NCI-H1105 (cell line): Measurements from ENCODE around the gene FAM161A.
"Not testable (repeated sequence)": the region's sequence is repeated elsewhere in the genome, so short reads cannot be mapped to it uniquely, and the experiment has no call there.

ENCODE experiments used
- DNase-seq: peaks from one replicate; lab custom pipeline; 2025; lab: John Stamatoyannopoulos, UW

The FAM161A gene, protein sequence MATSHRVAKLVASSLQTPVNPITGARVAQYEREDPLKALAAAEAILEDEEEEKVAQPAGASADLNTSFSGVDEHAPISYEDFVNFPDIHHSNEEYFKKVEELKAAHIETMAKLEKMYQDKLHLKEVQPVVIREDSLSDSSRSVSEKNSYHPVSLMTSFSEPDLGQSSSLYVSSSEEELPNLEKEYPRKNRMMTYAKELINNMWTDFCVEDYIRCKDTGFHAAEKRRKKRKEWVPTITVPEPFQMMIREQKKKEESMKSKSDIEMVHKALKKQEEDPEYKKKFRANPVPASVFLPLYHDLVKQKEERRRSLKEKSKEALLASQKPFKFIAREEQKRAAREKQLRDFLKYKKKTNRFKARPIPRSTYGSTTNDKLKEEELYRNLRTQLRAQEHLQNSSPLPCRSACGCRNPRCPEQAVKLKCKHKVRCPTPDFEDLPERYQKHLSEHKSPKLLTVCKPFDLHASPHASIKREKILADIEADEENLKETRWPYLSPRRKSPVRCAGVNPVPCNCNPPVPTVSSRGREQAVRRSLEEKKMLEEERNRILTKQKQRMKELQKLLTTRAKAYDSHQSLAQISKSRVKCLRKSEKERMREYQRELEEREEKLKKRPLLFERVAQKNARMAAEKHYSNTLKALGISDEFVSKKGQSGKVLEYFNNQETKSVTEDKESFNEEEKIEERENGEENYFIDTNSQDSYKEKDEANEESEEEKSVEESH

DNA sequence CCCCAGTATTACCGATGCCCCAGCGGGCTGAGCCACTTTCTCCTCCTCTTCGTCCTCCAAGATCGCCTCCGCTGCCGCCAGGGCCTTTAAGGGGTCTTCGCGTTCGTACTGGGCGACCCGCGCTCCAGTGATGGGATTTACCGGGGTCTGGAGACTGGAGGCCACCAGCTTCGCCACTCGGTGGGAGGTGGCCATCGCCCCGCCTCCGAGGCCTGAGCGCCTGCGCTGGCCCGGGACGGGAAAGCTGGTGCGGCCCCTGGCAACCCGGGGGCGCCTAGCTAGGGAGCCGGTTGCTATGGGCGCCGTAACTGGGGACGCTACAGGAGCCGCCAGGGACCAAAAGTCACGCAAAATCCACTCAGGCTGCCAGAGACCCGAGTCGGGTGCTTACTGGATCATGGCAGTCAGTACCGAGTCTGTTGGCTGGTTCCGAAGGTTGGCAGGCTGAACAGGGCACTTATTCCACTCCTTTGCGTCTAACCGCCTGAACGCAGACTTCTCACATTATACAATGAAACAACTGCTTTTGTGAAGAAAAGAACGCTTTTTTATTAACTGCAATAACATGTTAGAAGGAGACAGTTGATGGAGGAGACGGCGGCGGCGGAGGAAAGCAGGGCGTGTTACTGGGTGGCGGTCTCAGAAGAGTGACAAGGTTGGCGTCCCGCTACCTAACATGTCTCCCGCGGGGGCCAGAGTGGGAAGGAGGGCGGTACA is at the start of gene FAM161A:
Gene FAM161A (minus strand): TSS at position 214 of the 717 bp plus-strand sequence. CDS start 19 bp downstream, at position 195.
- DNase-seq: peak; percentile 90

DNA sequence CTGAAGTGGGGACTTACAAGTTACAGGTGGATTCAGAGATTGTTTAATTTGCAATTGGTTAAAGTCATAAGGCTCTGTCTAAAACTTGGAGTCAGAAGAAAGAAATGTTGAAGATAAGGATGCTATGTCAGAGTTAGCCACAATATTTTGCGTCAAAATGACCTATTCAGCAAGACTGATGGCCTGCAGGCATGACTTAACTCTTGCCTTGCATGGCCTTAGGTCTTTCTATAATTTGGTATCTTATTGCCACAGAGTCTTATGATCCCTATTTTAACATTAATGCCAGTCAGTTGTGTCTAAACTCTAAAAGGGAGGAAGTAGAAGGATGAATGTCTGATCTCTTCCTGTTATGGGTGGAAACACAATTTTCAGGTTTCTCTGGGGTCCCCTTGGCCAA is 46.4 kb upstream of the FAM161A start:
- no peak for DNase-seq

DNA sequence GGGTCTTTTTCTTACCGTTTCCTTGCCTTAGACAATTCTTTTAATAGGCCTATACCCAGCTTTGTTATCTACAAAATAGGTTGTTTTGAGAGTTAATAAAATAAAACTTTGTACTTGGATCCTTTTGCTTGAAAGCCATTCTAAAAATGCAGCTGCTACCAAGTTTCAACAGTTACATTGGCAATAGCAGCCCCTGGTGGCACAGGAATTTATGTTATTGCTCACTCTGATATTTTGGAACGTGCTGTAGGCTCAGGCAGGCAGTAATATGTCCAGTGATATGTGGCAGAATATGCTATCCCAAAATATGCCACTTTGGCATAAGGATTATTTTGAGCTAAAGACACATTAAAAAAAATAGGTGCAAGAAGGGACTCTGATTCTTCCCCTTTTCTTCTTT is 45.0 kb upstream of the FAM161A start:
- no peak for DNase-seq

DNA sequence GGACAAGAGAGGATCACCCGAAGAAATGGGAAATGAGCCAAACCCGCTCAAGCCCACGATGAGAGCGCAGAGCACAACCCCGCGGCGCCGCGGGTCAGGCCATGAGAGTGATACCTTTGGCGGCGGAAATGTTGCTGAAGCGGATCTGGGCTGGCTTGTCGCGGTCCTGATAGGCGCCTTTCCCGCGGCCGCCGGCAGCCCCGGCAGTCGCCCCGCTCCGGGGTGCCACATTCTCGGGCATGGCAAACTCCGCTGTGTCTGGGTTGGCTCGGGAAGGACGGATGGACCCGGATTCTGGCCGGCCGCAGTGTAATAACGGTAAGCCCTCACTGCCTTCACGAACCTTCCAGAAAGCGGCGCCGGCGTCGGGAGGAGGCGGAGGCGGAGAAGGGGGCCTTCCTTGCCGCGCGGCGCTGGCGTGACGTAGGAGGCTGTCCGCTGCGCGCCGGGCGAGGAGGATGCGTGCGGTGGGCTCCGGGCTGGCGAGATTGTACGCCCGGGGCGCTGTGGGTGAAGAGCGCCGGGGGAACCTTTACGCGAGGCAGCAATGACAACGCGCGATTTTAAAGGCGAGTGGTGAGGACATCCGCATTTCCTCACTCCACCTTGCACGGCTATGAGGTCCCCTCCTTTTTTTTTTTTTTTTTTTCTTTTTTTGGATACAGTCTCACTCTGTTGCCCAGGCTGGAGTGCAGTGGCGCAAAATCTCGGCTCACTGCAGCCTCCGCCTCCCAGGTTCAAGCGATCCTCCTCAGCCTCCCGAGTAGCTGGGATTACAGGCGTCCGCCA is 34.6 kb upstream of the FAM161A start, which contains the start of gene CCT4:
Gene CCT4 (minus strand): TSS at position 390 of the 789 bp plus-strand sequence. CDS start 149 bp downstream, at position 241.
- DNase-seq: peak; percentile 82

DNA sequence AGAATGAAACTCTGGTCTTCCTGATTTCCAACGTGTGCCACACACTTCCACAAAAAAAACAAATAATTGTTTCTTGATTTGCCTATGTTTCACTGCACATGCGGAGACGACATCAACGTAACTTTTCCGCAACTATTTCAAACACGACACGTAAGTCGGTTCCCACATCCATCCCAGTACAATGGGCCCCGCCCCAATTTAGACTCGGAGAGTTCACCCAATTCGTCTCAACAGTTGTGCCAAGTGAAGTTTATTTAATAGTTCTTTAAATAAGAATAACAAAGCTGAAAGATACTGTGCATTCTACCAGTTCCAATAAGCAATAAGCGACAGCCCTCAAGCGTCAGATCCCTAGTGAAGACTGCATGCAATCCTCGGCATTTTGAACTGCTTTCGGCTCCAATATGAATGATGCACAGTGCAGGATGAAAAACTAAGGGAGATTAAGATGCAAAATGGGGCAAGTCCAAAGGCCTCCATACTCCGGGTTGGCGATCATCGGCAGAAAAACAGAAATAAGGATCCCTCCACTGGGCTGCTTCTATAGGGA is 33.9 kb upstream of the FAM161A start:
- no peak for DNase-seq

DNA sequence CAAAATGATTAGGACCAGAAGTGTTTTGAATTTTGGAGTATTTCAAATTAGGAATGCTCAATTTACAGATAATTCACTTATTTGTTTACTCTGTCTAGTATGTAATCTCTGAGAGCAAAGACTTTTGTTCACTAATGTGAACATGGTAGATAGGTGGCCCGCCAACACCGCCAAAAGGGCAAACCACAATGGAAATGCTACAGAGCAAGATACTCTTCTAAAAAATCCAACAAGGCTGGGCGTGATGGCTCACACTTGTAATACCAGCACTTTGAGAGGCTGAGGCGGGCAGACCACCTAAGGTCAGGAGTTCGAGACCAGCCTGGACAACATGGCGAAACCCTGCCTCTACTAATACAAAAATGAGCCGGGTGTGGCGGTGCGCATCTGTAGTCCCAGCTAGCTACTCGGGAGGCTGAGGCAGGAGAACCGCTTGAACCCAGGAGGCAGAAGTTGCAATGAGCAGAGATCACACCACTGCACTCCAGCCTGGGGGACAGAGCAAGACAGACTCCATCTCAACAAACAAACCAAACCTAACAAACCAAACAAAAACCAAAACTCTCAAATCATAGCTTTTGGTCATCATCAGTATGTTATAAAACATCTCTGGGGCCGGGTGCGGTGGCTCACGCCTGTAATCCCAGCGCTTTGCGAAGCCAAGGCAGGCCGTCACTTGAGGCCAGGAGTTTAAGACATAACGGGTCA is 32.2 kb upstream of the FAM161A start:
- DNase-seq: no peak

DNA sequence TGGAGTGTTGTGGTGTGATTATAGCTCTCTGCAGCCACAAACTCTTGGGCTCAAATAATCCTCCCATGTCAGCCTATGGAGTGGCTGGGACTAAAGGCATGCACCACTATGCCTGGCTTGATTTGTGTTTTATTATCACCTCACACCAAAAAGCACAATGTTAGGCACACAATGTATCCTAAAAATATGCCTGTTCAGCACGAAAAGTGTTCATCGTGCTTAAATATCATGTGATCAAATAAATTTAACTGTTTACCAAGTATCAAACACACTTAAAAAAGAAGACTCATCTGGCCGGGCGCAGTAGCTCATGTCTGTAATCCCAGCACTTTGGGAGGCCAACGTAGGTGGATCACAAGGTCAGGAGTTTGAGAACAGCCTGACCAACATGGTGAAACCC is 29.0 kb upstream of the FAM161A start:
- no peak for DNase-seq

DNA sequence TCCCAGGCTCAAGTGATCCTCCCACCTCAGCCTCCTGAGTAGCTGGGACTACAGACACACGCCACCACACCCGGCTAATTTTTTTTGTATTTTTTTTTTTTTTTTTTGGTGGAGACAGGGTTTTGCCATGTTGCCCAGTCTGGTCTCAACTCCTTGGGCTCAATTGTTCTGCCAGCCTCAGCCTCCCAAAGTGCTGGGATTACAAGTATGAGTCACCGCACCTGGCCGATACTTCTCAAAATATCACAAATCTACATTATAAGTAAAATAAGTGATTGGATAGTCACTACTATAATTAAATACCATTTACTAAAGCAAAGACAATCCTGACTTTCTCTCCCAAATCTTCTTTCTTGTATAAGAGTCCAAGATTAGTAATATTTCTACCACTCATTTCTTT is 25.5 kb upstream of the FAM161A start:
- not testable (repeated sequence) for DNase-seq

DNA sequence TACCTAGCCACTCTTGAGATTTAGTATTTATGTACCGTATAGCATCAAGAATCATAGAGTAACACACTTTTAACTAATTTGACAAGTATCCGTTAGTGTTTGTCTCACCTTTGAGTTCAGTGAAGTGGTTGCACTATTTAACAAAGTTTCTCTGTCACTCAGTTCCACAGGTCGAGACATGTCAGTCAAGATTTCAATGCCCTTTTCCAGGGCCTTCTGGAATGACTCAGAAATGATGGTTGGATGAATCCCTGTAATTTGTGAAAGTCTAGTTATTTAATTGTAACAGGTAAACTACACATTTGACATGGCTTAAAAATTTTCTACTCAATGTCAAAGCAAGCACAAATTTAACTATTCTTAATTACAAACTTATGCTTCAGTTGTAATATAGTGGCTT is 24.9 kb upstream of the FAM161A start:
- DNase-seq: no peak

DNA sequence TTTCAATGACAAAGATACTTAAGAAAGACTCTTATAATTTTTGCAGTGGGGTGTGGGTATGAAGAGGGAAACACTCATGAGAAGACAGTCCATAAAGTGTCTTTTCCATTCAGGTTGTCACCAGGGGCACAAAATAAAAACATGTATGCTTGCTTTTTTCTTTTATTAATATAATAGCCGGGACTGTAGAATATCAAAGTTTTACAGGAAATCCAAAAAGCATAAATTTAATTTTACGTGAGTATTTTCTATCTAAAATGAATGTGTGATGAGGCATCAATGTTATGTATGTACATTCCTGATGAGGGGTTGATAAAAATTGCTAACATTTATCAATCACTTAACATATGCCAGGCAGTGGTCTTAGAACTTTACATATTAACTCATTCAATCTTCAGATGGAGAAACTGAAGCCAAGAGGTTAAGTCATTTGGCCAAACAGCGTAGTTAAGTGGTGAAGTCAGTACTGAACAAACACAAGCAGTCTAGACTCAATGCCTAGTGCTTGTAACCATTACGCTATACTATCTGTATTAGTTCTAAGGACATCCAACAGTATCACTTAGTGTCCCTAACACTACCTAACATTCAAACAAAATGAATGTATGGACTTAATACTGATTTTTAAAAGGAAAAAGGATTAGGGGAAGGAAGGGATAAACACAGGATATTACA is 23.8 kb upstream of the FAM161A start:
- DNase-seq: no peak

DNA sequence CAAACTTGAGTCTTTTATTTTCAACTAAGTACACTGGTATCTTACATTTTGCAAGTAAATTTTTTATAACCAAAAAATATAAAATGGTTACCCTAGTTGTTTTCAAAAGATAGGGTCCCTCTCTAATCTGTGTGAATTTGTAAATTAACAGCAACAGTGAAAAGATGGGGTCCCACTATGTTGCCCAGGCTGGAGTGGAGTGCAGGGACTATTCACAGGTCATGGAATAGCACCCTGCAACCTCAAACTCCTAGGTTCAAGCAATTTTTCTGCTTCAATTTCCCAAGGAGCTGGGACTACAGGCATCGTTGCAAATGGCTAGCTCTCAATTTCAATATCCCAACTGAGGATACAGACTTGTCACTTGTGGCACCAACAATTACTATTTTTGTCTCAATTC is 22.5 kb upstream of the FAM161A start:
- no peak for DNase-seq

DNA sequence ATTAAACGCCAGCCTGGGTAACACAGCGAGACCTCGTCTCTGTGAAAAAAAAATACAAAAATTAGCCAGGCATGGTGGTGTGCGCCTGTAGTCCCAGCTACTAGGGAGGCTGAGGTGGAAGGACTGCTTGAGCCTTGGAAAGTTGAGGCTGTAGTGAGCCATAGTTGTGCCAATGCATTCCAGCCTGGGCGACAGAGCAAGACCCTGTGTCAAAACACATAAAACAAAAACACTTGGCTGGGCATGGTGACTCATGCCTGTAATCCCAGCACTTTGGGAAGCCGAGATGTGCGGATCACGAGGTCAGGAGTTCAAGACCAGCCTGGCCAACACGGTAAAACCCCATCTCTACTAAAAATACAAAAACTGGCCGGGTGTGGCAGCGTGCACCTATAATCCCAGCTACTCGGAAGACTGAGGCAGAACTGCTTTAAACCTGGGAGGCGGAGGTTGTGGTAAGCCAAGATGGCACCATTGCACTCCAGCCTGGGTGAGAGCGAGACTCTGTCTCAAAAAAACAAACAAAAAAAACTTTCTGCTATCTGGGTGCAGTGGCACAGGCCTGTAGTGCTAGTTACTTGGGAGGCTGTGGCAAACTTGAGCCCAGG is 12.7 kb upstream of the FAM161A start:
- DNase-seq: not testable (repeated sequence)

DNA sequence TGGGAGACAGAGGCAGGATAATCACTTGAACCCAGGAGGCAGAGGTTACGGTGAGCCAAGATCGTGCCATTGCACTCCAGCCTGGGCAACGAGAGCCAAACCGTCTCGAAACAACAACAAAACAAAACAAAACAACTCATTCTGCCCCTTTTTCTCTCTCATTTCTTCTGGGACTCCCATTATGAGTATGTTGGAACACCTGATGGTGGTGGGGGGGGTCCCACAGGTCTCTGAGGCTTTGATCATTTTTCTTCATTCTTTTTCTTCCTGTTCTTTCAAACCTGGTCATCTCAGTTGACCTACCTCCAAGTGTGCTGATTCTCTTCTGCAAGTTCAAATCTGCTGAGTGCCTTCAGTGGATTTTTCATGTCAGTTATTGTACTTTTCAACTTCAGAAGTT is 8.2 kb upstream of the FAM161A start:
- no peak for DNase-seq

DNA sequence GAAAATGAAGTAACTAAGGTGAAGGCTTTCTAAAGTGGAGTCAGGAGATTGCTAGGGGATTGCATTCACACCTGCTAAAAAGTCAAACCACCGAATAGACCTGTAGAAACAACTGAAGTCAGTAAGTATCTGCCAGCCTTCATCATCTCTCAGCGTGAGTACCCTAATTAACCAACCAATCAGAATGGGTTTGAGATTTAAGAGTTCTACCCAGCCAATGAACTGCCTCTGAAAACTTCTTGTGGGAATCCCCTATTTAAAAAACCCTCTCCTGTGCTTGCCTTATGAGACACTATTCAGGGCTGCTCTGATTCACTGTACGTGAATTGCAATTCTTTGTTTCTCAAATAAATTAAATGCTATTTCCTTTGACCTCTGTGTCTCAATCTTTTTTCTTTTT is 3.4 kb upstream of the FAM161A start:
- DNase-seq: no peak

DNA sequence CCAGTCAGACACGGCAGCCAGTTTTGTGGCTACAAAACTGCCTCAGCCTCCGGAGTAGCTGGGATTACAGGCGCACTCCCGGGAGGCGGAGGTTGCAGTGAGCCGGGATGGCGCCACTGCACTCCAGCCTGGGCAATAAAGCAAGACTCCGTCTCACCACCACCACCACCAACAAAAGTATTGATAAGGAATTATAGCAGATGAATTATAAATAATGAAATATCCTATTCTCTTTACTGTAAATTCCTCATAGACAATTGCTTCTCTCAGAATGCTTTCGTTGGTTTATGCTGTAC is 1.4 kb upstream of the FAM161A start:
- DNase-seq: no peak

DNA sequence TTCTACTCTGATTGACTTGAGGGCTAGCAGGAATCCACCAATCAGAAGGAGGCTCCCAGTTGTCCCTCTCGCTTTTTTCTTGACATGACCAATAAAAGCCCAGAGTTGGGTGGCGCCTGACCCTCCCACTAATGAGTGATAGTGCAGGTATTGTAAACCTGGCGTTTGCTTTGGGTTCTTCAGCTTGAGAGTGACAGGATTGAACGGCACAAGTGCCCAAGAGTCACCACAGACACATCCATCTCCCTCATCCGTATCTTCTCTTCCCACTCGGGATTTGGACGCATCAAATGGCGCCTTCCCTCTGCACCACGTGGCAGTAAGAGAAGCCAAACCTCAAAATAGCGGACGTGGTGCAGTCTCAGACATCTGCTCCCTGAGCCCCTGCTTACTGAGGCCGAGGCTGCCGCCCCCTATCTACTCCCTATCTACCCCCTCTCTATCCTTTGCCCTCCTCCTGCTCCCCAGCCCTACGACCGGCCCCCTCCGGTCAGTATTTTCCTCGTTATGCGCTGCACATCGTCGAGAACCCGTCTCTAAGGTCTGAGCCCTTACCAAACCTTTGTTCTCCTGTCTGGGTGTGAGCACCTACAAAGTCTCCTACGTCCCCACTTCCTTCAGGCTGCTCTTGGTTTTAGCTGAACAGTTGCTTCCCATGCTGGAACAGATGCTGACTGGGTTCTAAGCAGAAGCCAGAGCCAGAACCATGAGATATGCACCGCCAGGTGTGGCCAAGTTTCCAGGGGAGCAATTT is 881 bp upstream of the FAM161A start:
- DNase-seq: peak; percentile 96

DNA sequence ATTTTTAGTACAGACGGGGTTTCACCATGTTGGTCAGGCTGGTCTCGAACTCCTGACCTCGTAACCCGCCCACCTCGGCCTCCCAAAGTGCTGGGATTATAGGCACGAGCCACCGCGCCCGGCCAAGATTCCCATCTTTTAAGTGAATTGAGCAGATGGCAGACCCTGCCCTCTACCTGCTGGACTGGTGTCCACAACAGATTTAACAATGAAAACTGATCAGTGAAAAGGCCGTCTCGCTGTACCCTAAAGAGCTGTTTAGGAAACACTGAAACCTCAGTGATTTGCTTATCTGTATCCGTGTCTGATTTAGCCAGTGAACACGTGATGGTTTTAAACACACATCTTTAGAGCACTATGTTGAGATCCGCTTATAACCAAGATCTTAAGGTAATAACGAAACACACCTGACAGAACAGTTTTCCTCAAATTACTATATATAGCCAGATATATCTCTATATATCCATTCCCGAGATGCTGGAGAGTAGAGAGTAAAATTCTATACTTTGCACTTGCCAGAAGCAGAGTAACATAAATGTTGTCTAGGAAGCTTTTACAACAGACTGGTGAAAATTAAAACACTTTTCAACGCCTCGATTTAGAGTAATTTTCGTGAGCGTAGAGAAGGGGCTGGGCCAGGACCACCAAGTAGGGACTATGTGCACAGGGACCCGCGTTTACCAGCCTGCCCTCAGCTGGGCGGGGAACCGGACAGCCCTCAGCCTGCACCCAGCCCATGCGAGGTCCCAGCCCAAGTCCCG is 594 bp downstream of the FAM161A start:
- peak; percentile 67 for DNase-seq

DNA sequence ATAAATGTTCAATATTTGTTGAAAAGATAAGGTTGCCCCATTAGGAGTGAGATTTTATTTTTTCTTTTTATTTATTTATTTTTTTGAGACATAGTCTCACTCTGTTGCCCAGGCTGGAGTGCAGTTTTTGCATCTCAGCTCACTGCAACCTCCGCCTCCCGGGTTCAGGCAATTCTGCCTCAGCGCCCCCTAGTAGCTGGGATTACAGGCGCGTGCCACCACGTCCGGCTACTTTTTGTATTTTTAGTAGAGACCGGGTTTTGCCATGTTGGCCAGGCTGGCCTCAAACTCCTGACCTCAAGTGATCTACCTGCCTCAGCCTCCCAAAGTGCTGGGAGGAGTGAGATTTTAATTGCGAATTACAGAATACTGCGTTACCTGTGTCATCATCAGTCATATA is 2.6 kb downstream of the FAM161A start:
- not testable (repeated sequence) for DNase-seq

DNA sequence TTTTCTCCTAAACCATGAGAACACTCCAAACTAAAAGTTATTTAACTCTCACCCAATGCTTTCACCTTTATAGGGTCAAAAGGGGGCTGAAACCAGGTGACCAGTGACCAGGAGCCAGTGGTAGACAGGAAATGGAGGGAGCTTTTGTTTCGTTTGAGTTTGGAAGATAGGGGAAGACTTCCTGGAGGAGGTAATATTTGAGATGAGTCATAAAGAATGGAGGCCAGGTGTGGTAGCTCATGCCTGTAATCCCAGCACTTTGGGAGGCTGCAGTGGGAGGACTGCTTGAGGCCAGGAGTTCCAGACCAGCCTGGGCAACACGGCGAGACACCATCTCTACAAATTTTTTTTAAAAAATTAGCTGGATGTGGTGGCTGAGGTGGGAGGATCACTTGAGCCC is 8.5 kb downstream of the FAM161A start:
- no peak for DNase-seq
